SJSA1 (cell line): Measurements from ENCODE around the gene CCDC50. TPM values are rescaled to one million over a fixed set of nuclear protein-coding genes. Genes with fewer than 3 reads are reported as not detected.

Experiments used
- DNase-seq, 2 experiments: peaks; one replicate each; pipeline ENCODE4 v3.0.0-alpha.2; 2015 to 2020; ENCODE audit warnings: low spot score in 2 of 2, low read depth in 1 of 2
- H3K27ac ChIP-seq: fragments of 250-450 bp; sonication (Bioruptor Pico); 2 replicates; pipeline ENCODE4 v1.5.1; 2020; ENCODE audit warnings: mild to moderate bottlenecking, moderate library complexity
- H3K27me3 ChIP-seq: fragments of 250-450 bp; sonication (Bioruptor Pico); replicated peaks from 2 replicates; pipeline ENCODE4 v1.5.1; 2020; ENCODE audit warnings: mild to moderate bottlenecking, moderate library complexity
- H3K36me3 ChIP-seq: fragments of 250-450 bp; sonication (Bioruptor Pico); 2 replicates; pipeline ENCODE4 v1.5.1; 2020; ENCODE audit warnings: mild to moderate bottlenecking
- H3K4me1 ChIP-seq: fragments of 250-450 bp; sonication (Bioruptor Pico); replicated peaks from 2 replicates; pipeline ENCODE4 v1.6.1; 2021; ENCODE audit warnings: mild to moderate bottlenecking
- H3K4me3 ChIP-seq: fragments of 250-450 bp; sonication (Bioruptor Pico); 2 replicates; pipeline ENCODE4 v1.5.1; 2020; ENCODE audit warnings: mild to moderate bottlenecking
- H3K9me3 ChIP-seq: fragments of 250-450 bp; sonication (Bioruptor Pico); replicated peaks from 2 replicates; pipeline ENCODE4 v1.5.1; 2020; ENCODE audit warnings: mild to moderate bottlenecking
- total RNA-seq: library from RNA; depleted of rRNA; stranded (reverse); fragments of >200 nt; shearing (Covaris generic); gene quantifications from 2 replicates; pipeline ENCODE4 v1.2.3, GENCODE V29; 2014

Gene CCDC50
- total RNA-seq, 1 experiment from 2014 or later: 132 TPM

GRCh38 chr3:191414286-191414685 lies 85.1 kb downstream of the CCDC50 start:
- H3K27me3 ChIP-seq: no peaks in the 10 kb centered on the region
- no peaks in the 10 kb centered on the region for H3K36me3 ChIP-seq
- no peak overlapping the region for H3K4me3 ChIP-seq
- H3K9me3 ChIP-seq: peaks cover 4% of the 10 kb centered on the region; the same call in 1 of the 2 replicates
- no peak overlapping the region for H3K27ac ChIP-seq
- H3K4me1 ChIP-seq: no peaks in the 10 kb centered on the region; the same call in 1 of the 2 replicates
- DNase-seq: no peak

DNA sequence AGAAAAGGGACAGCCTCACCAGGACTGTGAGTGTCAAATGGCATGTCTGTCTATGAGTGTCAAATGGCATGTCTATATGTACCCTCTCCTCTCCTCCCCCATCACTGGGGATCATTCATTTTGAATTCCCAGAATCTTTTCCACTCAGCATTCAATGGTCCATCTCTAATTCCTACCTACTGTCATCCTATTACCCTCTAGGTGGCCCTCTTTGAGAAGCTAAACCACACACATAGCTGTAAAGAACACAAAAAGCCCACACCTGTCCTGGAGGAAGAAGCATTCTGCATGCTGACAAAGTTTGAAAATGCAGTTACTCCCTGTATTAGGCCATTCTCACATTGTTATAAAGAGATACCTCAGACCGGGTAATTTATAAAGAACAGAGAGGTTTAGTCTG lies 85.5 kb downstream of the CCDC50 start:
- H3K36me3 ChIP-seq: no peaks in the 10 kb centered on the region
- no peak overlapping the region for H3K4me3 ChIP-seq
- DNase-seq: no peak
- peaks cover 2% of the 10 kb centered on the region; the same call in 1 of the 2 replicates for H3K9me3 ChIP-seq
- H3K4me1 ChIP-seq: no peaks in the 10 kb centered on the region; the same call in 1 of the 2 replicates
- no peaks in the 10 kb centered on the region for H3K27me3 ChIP-seq
- no peak overlapping the region for H3K27ac ChIP-seq

GRCh38 chr3:191415566-191415965 lies 86.4 kb downstream of the CCDC50 start:
- Histone ChIP-seq H3K9me3 (no peaks in the 10 kb centered on the region), H3K4me1 (no peaks in the 10 kb centered on the region; the same call in 1 of the 2 replicates), H3K4me3 (no peak overlapping the region), H3K36me3 (no peaks in the 10 kb centered on the region), H3K27me3 (no peaks in the 10 kb centered on the region), H3K27ac (no peak overlapping the region)
- no peak for DNase-seq

DNA sequence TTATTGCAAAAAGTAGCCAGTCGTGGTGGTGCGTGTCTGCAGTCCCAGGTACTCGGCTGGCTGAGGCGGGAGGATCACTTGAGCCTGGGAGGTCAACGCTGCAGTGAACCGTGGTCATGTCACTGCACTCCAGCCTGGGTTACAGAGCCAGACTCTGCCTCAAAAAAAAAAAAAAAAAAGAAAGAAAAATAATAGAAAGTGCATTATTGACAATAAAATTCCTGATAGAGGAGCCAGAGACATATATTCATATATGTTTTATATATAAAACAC lies 88.2 kb downstream of the CCDC50 start:
- H3K27ac ChIP-seq: no peak overlapping the region
- DNase-seq: no peak
- H3K9me3 ChIP-seq: no peaks in the 10 kb centered on the region
- no peak overlapping the region for H3K4me3 ChIP-seq
- no peaks in the 10 kb centered on the region for H3K36me3 ChIP-seq
- H3K4me1 ChIP-seq: no peaks in the 10 kb centered on the region; the same call in 1 of the 2 replicates
- no peaks in the 10 kb centered on the region for H3K27me3 ChIP-seq

- H3K4me1 ChIP-seq: no peaks in the 10 kb centered on the region
- no peaks in the 10 kb centered on the region for H3K36me3 ChIP-seq
- H3K27ac ChIP-seq: no peak overlapping the region
- H3K4me3 ChIP-seq: no peak overlapping the region
- H3K9me3 ChIP-seq: no peaks in the 10 kb centered on the region
- no peak for DNase-seq
- H3K27me3 ChIP-seq: 0 out of 2 replicates have a peak, but pooled peaks cover 4% of the 10 kb centered on the region
Observed at GRCh38 chr3:191420771-191421170, 91.6 kb downstream of the CCDC50 start.

- H3K27me3 ChIP-seq: 0 out of 2 replicates have a peak, but pooled peaks cover 4% of the 10 kb centered on the region
- H3K27ac ChIP-seq: no peak overlapping the region
- H3K9me3 ChIP-seq: no peaks in the 10 kb centered on the region
- H3K36me3 ChIP-seq: no peaks in the 10 kb centered on the region
- H3K4me3 ChIP-seq: no peak overlapping the region
- no peaks in the 10 kb centered on the region for H3K4me1 ChIP-seq
- DNase-seq: no peak
Observed at GRCh38 chr3:191424881-191425280, 95.7 kb downstream of the CCDC50 start.

GRCh38 chr3:191425322-191425734 lies 96.1 kb downstream of the CCDC50 start:
- H3K9me3 ChIP-seq: no peaks in the 10 kb centered on the region
- no peak overlapping the region for H3K4me3 ChIP-seq
- H3K36me3 ChIP-seq: no peaks in the 10 kb centered on the region
- H3K27ac ChIP-seq: no peak overlapping the region
- no peaks in the 10 kb centered on the region for H3K4me1 ChIP-seq
- 0 out of 2 replicates have a peak, but pooled peaks cover 4% of the 10 kb centered on the region for H3K27me3 ChIP-seq
- DNase-seq: no peak

GRCh38 chr3:191426311-191426710 lies 97.1 kb downstream of the CCDC50 start:
- Histone ChIP-seq H3K4me1 (no peaks in the 10 kb centered on the region), H3K27me3 (0 out of 2 replicates have a peak, but pooled peaks cover 4% of the 10 kb centered on the region), H3K36me3 (no peaks in the 10 kb centered on the region), H3K4me3 (no peak overlapping the region), H3K9me3 (no peaks in the 10 kb centered on the region), H3K27ac (no peak overlapping the region)
- DNase-seq: no peak

- no peaks in the 10 kb centered on the region for H3K9me3 ChIP-seq
- H3K27ac ChIP-seq: no peak overlapping the region
- no peaks in the 10 kb centered on the region for H3K36me3 ChIP-seq
- H3K4me1 ChIP-seq: no peaks in the 10 kb centered on the region
- H3K4me3 ChIP-seq: no peak overlapping the region
- no peak for DNase-seq
- no peaks in the 10 kb centered on the region for H3K27me3 ChIP-seq
Observed at GRCh38 chr3:191428177-191428576, 99.0 kb downstream of the CCDC50 start.

GRCh38 chr3:191430103-191430502 lies 100.9 kb downstream of the CCDC50 start:
- H3K4me1 ChIP-seq: no peaks in the 10 kb centered on the region
- no peaks in the 10 kb centered on the region for H3K9me3 ChIP-seq
- DNase-seq: no peak
- no peaks in the 10 kb centered on the region for H3K27me3 ChIP-seq
- H3K27ac ChIP-seq: no peak overlapping the region
- no peak overlapping the region for H3K4me3 ChIP-seq
- H3K36me3 ChIP-seq: no peaks in the 10 kb centered on the region

DNA sequence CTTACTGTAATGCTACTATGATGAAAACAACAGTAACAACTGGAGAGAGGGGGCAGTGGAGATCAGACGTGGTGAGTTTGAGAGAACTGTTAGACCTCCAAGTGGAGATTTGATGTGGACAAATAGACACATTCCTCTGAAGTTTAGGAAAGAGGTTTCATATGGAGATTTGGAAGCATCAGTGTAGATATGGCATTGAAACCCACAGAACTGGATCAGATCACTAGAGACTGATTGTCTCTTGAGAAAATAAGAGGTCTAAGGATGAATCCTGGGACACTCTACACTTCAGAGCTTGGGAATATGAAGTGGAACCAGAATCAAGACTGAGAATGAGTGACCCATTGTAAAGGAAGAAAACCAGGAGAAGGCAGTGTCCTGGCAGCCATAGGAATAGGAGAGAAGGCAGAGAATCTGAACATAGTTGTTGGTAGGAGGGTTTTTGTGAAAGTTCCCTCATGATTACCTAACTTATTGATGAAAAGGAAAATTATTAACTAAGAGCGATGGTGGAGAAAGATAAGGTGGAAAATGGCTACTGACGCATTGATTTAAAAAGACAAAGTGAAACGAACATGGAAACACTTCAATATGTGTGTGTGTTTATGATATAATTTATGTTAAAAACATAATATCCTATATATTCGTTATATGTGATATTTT lies 102.1 kb downstream of the CCDC50 start:
- no peak for DNase-seq
- H3K27me3 ChIP-seq: no peaks in the 10 kb centered on the region
- H3K36me3 ChIP-seq: no peaks in the 10 kb centered on the region
- H3K9me3 ChIP-seq: no peaks in the 10 kb centered on the region
- no peaks in the 10 kb centered on the region for H3K4me1 ChIP-seq
- H3K27ac ChIP-seq: no peak overlapping the region
- H3K4me3 ChIP-seq: no peak overlapping the region

GRCh38 chr3:191432162-191432561 lies 103.0 kb downstream of the CCDC50 start:
- H3K36me3 ChIP-seq: no peaks in the 10 kb centered on the region
- H3K4me3 ChIP-seq: no peak overlapping the region
- H3K27me3 ChIP-seq: no peaks in the 10 kb centered on the region
- no peak overlapping the region for H3K27ac ChIP-seq
- no peaks in the 10 kb centered on the region for H3K9me3 ChIP-seq
- no peaks in the 10 kb centered on the region for H3K4me1 ChIP-seq
- no peak for DNase-seq

DNA sequence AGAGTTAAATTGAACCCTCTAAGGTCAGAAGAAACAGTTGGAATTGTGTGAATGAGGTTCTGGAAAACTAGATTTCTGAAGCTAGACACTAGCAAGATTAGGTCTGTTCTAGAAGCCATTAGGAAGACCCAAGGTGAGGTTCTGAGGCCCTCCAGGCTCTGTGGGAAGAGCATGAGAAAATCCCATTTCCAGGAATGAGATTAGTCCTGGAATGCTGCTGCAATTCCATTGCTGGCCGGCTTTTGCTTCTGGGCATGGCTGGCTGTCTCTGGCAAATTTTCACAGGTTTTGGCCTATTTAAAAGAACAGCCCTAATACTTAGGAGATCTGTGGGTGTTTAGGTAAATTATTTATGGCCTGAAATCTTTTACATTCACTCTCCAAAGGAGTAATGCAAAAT lies 104.8 kb downstream of the CCDC50 start:
- Histone ChIP-seq H3K4me1 (no peaks in the 10 kb centered on the region), H3K9me3 (no peaks in the 10 kb centered on the region), H3K36me3 (no peaks in the 10 kb centered on the region), H3K27ac (no peak overlapping the region), H3K27me3 (no peaks in the 10 kb centered on the region), H3K4me3 (no peak overlapping the region)
- no peak for DNase-seq

GRCh38 chr3:191435981-191436380 lies 106.8 kb downstream of the CCDC50 start:
- H3K4me1 ChIP-seq: no peaks in the 10 kb centered on the region
- no peaks in the 10 kb centered on the region for H3K27me3 ChIP-seq
- DNase-seq: no peak
- no peaks in the 10 kb centered on the region for H3K36me3 ChIP-seq
- no peak overlapping the region for H3K4me3 ChIP-seq
- no peaks in the 10 kb centered on the region for H3K9me3 ChIP-seq
- H3K27ac ChIP-seq: no peak overlapping the region
